RPMI7951 (cell line): Measurements from ENCODE around the gene NCAPG2. TPM values are rescaled to one million over a fixed set of nuclear protein-coding genes. Genes with fewer than 3 reads are reported as not detected.
"Not testable (repeated sequence)": the region's sequence is repeated elsewhere in the genome, so short reads cannot be mapped to it uniquely, and the experiment has no call there.

Experiments used
- DNase-seq: peaks from one replicate; pipeline ENCODE4 v3.0.0-alpha.2; 2012; ENCODE audit warnings: low read depth
- total RNA-seq: library from RNA; depleted of rRNA; stranded (reverse); fragments of >200 nt; shearing (Covaris generic); gene quantifications from 2 replicates; pipeline ENCODE4 v1.2.3, GENCODE V29; 2014

NCAPG2 gene
- total RNA-seq, 1 experiment from 2014 or later = 52.4 TPM

- no peak for DNase-seq
Observed at GRCh38 chr7:158706710-158707590, 2.3 kb upstream of the NCAPG2 start.

GRCh38 chr7:158706273-158706704, 1.7 kb upstream of the NCAPG2 start:
- no peak for DNase-seq

GRCh38 chr7:158705234-158705850, 738 bp upstream of the NCAPG2 start:
- DNase-seq = peak; percentile 51

DNA sequence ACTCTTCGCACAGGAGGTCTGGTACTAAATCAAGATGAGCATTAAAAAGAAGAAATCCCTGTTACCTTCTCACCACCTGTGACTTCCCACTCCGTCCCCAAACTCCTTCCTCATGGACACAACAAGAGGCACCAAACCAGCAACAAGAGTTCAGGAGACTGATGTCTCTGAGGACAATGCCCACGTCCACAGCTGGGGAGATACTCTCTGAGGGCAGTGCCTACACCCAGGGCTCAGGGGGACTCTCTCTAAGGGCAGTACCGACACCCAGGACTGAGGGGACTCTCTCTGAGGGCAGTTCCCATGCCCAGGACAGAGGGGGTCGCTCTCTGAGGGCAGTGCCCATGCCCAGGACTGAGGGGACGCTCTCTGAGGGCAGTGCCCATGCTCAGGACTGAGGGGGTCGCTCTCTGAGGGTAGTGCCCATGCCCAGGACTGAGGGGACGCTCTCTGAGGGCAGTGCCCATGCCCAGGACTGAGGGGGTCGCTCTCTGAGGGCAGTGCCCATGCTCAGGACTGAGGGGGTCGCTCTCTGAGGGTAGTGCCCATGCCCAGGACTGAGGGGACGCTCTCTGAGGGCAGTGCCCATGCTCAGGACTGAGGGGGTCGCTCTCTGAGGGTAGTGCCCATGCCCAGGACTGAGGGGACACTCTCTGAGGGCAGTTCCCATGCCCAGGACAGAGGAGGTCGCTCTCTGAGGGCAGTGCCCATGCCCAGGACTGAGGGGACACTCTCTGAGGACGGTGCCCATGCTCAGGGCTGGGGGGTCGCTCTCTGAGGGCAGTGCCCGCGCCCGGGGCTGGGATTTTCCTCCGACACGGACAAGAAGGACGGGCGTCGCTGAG, 703 bp downstream of the NCAPG2 start:
- not testable (repeated sequence) for DNase-seq

DNA sequence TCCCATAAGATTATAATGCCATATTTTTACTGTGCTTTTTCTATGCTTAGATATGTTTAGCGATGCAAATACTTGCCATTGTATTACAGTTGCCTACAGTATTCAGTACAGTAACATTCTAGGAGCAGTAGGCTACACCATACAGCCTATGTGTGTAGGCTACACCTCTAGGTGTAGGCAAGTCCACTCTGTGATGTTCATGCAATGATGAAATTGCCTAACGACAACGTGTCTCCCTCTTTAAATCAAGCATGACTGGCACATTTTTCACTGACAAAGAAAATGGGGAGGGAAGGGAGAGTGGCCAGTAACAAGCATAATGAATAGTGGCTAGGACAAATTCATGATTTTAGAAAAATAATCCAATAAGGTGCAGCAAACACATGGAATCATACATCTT, 1.7 kb downstream of the NCAPG2 start:
- DNase-seq = no peak

DNA sequence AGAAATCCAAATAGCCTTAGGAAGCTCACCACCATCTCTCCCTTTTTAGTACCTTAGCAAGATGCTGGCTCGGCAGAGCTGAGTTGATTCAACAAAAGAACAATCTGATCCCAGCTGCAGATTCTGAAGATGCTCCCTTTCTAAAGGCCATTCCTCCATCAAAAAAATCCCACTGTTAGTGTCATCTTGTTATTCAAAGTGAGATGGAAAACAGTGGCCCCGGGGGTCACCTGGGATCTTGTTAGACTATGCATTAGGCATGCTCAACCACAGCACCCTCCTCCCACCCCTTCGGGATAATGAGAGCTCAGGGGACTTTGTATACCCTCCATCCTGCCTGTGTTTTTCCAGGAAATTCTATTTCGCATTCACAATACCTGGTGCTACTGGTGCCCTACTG, 2.4 kb downstream of the NCAPG2 start:
- no peak for DNase-seq

DNA sequence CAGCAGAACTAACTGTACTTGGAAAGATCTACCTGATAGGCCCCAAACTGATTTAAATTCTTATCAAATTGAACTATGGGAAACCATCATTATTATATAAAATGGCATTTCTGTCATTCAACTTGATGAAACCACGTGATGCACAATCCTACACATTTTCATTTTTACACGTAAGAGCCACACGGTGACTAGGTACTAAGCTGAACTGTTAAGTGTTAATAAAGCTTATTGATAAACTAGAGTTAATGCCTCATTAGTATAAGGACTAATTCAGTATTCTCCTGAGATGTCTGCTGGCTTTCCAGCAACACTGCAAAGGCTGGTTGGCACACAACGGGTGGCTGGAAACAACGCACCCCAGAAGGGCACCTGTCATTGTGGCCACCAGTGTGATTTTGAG, 4.6 kb downstream of the NCAPG2 start:
- DNase-seq = no peak

DNA sequence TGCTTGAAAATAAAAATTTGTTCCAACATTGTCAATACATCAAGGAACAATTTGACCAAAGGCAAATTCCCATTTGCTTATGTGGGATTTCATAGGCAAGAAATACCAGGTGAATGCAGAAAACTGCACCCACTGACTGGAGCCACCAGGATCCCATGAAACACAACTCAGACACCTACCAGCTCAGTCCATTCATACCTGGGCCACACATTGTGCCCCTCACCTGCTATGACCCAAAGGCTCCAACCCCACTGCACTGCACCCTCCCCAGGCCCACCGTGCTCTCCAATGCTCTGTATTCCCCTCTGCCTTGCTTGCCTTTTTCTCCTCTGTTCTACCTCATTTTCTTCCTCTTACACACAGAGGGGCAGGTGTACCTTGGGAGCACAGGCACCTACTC, 5.3 kb downstream of the NCAPG2 start:
- DNase-seq = no peak

DNA sequence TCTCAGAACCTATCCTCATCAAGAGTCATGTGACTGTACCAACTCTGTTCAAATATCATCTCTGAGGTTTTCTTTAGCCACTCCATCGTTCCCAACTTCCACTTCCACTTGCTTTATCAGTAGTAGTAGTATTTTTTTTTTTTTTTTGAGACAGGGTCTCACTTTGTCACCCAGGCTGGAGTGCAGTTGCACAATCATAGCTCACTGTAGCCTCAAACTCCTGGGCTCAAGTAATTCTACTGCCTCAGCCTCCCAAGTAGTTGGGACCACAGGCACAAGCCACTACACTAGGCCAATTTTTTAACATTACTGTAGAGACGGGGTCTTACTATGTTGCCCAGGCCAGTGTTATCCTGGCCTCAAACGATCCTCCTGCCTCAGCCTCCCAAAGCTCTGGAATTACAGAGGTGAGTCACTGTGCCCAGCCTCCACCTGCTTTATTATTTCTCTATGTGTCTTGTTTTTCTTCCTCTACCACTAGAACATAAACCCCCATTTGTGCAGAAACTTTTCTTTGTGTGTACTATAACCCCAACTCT, 5.9 kb downstream of the NCAPG2 start:
- no peak for DNase-seq

GRCh38 chr7:158697597-158697996, 7.0 kb downstream of the NCAPG2 start:
- DNase-seq = not testable (repeated sequence)

- DNase-seq = peak; percentile 65
Observed at GRCh38 chr7:158695726-158696452, 8.7 kb downstream of the NCAPG2 start.

DNA sequence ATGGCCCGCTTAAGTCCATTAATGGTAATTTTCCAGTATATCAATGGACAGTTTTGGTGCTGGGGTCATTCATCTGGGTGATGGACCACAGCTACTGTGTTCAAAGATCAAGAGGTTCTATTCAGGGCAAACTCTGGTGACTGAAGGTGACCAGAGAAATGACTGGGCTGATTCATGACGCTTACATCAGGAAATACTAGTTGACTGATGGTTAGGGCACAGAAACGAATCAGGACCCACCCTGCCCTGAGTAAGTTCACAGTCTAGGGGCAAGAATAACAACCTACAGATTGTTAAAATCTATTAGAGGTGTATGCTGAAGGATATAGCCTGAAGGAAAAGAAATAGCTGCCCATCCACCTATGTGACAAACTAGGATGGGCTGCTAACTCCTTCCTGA, 9.5 kb downstream of the NCAPG2 start:
- no peak for DNase-seq

- DNase-seq = no peak
Observed at GRCh38 chr7:158694650-158695049, 10.0 kb downstream of the NCAPG2 start.

DNA sequence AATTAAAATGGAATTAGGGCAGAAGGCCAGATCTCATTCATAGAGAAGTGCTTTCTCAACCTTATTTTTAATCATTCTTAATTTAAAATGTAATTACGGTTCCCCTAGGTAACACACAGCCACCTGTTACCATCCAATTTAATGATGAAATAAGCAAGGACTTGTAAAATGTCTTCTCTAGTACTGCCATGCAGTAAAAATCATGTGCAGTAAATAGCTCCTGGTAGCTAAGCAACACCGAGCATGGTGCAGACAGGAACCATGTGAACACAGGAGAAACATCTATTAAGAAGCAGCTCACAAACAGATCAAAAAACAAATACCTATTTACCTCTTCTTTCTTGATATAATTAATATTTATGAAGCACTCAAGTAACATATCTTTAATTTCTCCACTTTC, 15.1 kb downstream of the NCAPG2 start:
- no peak for DNase-seq

- no peak for DNase-seq
Observed at GRCh38 chr7:158687406-158687805, 17.2 kb downstream of the NCAPG2 start.

DNA sequence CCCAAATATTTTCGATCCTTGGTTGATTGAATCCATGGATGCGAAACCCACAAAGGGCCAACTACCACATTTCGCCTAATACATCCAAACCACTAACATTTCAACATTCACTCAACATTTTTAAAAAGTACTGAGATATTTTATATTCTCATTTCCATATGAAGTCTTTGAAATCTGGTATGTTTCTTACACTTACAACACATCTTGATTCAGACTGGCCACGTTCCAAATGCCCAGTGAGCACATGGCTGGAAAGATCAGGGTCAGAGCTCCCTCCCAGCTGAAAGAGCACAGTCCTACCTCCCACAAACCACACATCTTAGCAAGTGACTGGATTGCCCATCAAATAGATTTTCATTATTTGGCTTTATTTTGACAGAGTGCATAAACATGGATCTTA, 18.9 kb downstream of the NCAPG2 start:
- DNase-seq = peak; percentile 21

DNA sequence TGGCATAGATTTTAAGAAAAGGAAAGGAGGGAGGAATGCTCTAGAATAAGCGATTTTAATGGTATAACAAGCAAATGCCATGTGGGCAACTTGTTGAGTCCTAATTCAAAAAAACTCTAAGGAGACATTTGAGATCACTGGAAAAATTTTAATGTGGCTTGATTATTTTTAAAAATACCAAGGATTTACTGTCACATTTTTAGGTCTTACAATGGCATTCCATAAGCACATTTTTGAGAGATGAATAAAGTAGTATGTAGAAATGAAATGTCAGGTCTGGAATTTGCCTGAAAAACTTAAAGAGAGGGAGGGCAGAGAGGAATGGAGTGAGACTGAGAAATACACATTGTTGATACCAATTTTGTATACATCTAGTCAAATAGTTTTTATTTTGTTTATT, 20.3 kb downstream of the NCAPG2 start:
- DNase-seq = no peak

DNA sequence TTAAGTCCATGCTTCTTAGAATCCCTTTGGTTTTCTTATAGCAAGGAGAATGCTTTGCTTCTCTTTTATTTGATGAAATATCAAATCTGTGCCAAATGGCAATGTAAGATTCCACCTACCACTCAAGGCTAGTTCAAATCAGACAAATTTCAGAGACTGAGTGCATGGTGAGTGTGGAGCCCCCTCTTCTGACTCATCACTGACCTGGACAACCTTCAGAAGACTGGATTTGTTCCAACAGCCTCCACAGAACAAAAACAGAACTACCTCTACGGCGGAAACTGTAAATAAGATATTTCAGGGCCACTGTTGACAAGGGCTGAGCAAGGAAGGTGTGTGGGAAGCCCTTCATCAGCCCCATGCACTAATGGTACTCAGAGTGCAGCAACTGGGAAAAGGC, 21.1 kb downstream of the NCAPG2 start:
- peak; percentile 11 for DNase-seq

- no peak for DNase-seq
Observed at GRCh38 chr7:158682456-158682855, 22.1 kb downstream of the NCAPG2 start.

- no peak for DNase-seq
Observed at GRCh38 chr7:158680754-158681153, 23.9 kb downstream of the NCAPG2 start.

DNA sequence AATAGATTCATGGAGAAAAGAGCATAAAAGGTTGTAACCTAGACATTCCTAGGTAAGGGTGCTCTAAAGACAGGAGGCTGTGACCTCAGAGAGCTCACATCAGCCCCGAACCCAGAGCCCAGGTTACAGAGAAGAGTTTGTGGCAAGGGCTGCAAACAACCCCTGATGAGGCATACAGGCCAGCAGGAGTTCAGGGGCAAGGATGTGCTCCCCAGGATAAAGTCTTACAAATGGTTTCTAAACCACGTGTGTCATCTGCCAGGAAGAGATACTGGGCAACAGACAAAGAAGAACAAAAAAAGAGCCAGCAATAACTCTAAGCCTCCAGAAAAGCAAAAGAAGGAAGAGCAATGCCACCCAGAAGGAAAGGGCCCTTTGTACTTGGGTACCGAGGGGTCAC, 27.7 kb downstream of the NCAPG2 start:
- DNase-seq = no peak
